H9 (cell line): ENCODE measurements around the gene VOPP1. TPM values are rescaled to one million over a fixed set of nuclear protein-coding genes. Genes with fewer than 3 reads are reported as not detected.
A peak's percentile ranks its signal among the peaks of the same experiment; 100 is the strongest.

Source experiments
- DNase-seq: peaks from one replicate; pipeline ENCODE4 v3.0.0-alpha.2; 2017
- H2AFZ ChIP-seq: one replicate; pipeline ENCODE4 v1.6.1; 2013; ENCODE audit warnings: mild to moderate bottlenecking, low read length, control low read depth, moderate library complexity
- H2AK5ac ChIP-seq: 2 replicates; pipeline ENCODE4 v1.6.1; 2013; ENCODE audit warnings: low read length, control low read depth, mixed read lengths; ENCODE audit not compliant: insufficient read length
- H2BK120ac ChIP-seq: one replicate; pipeline ENCODE4 v1.6.1; 2013; ENCODE audit warnings: low read depth, mild to moderate bottlenecking, low read length, control low read depth, inconsistent platforms; ENCODE audit not compliant: poor library complexity, severe bottlenecking
- H2BK12ac ChIP-seq: 2 replicates; pipeline ENCODE4 v1.6.1; 2013; ENCODE audit warnings: low read length, control low read depth, mixed read lengths, low read depth; ENCODE audit not compliant: insufficient read length
- H2BK15ac ChIP-seq: 2 replicates; pipeline ENCODE4 v1.6.1; 2013; ENCODE audit warnings: low read depth, low read length, control low read depth
- H2BK20ac ChIP-seq: one replicate; pipeline ENCODE4 v1.6.1; 2013; ENCODE audit warnings: low read depth, mild to moderate bottlenecking, low read length, control low read depth, inconsistent platforms; ENCODE audit not compliant: poor library complexity, severe bottlenecking
- H2BK5ac ChIP-seq: 2 replicates; pipeline ENCODE4 v1.6.1; 2013; ENCODE audit warnings: low read length, control low read depth, mixed read lengths; ENCODE audit not compliant: insufficient read length
- H3K14ac ChIP-seq: 2 replicates; pipeline ENCODE4 v1.6.1; 2013; ENCODE audit warnings: low read length, control low read depth; ENCODE audit not compliant: insufficient read depth
- H3K18ac ChIP-seq: 2 replicates; pipeline ENCODE4 v1.6.1; 2013; ENCODE audit warnings: low read depth, mild to moderate bottlenecking, mixed read lengths, low read length, control low read depth; ENCODE audit not compliant: insufficient read length
- H3K23ac ChIP-seq: 2 replicates; pipeline ENCODE4 v1.6.1; 2013; ENCODE audit warnings: low read length, control low read depth, mixed read lengths, low read depth; ENCODE audit not compliant: insufficient read length
- H3K23me2 ChIP-seq: 2 replicates; pipeline ENCODE4 v1.6.1; 2013; ENCODE audit warnings: low read depth, mild to moderate bottlenecking, mixed read lengths, low read length, control low read depth; ENCODE audit not compliant: insufficient read length, poor library complexity, severe bottlenecking
- H3K27ac ChIP-seq: 2 replicates; pipeline ENCODE4 v1.5.1; 2013; ENCODE audit warnings: low read length, control low read depth, mixed read lengths, low read depth; ENCODE audit not compliant: insufficient read length
- H3K27me3 ChIP-seq: 2 replicates; pipeline ENCODE4 v1.6.1; 2013; ENCODE audit warnings: low read length, control low read depth, inconsistent platforms; ENCODE audit not compliant: insufficient read depth
- H3K4ac ChIP-seq: 2 replicates; pipeline ENCODE4 v1.6.1; 2013; ENCODE audit warnings: low read depth, mild to moderate bottlenecking, control low read depth, inconsistent platforms, low read length, moderate library complexity
- H3K4me1 ChIP-seq: 2 replicates; pipeline ENCODE4 v1.6.1; 2013; ENCODE audit warnings: low read length, control low read depth, inconsistent platforms; ENCODE audit not compliant: insufficient read depth
- H3K4me2 ChIP-seq: 2 replicates; pipeline ENCODE4 v1.6.1; 2013; ENCODE audit warnings: low read length, control low read depth, mixed read lengths; ENCODE audit not compliant: insufficient read length, insufficient read depth
- H3K56ac ChIP-seq: 2 replicates; pipeline ENCODE4 v1.6.1; 2013; ENCODE audit warnings: low read depth, mild to moderate bottlenecking, mixed read lengths, low read length, control low read depth; ENCODE audit not compliant: insufficient read length
- H3K79me1 ChIP-seq: 2 replicates; pipeline ENCODE4 v1.6.1; 2013; ENCODE audit warnings: low read depth, mild to moderate bottlenecking, moderate library complexity, low read length, control low read depth, inconsistent platforms; ENCODE audit not compliant: insufficient read depth, poor library complexity, severe bottlenecking
- H3K79me2 ChIP-seq: 2 replicates; pipeline ENCODE4 v1.6.1; 2013; ENCODE audit warnings: low read length, control low read depth, inconsistent platforms; ENCODE audit not compliant: insufficient read depth
- H3K9ac ChIP-seq: 2 replicates; pipeline ENCODE4 v1.6.1; 2013; ENCODE audit warnings: low read length, control low read depth, mixed read lengths; ENCODE audit not compliant: insufficient read length; ENCODE audit errors: extremely low read depth
- H3K9me3 ChIP-seq: one replicate; pipeline ENCODE4 v1.6.1; 2013; ENCODE audit warnings: low read depth, low read length, inconsistent platforms; ENCODE audit not compliant: control insufficient read depth
- H3T11ph ChIP-seq: one replicate; pipeline ENCODE4 v1.6.1; 2013; ENCODE audit warnings: mild to moderate bottlenecking, low read length, control low read depth, inconsistent platforms
- H4K20me1 ChIP-seq: one replicate; pipeline ENCODE4 v1.6.1; 2013; ENCODE audit not compliant: control insufficient read depth, insufficient read length, insufficient read depth
- H4K5ac ChIP-seq: 2 replicates; pipeline ENCODE4 v1.6.1; 2013; ENCODE audit warnings: low read depth, mild to moderate bottlenecking, mixed read lengths, low read length, control low read depth; ENCODE audit not compliant: insufficient read length
- H4K8ac ChIP-seq: replicated peaks from 2 replicates; pipeline ENCODE4 v1.6.1; 2013; ENCODE audit warnings: low read length, control low read depth, mixed read lengths, low read depth; ENCODE audit not compliant: insufficient read length
- H4K91ac ChIP-seq: 2 replicates; pipeline ENCODE4 v1.6.1; 2013; ENCODE audit warnings: low read depth, mild to moderate bottlenecking, moderate library complexity, mixed read lengths, low read length, control low read depth; ENCODE audit not compliant: insufficient read length
- H3K27ac Mint-ChIP-seq, 3 experiments: 2 replicates in 2 of 3; 3 replicates in 1 of 3; pipeline ENCODE4 v1.8.0; 2020 to 2021; ENCODE audit warnings: mixed read lengths in 3 of 3, mild to moderate bottlenecking in 1 of 3, moderate library complexity in 1 of 3
- H3K27me3 Mint-ChIP-seq: 2 replicates; pipeline ENCODE4 v1.8.0; 2021; ENCODE audit warnings: low read depth, mild to moderate bottlenecking, moderate library complexity, mixed read lengths
- H3K36me3 Mint-ChIP-seq, 3 experiments: 2 replicates in 2 of 3; 3 replicates in 1 of 3; pipeline ENCODE4 v1.8.0; 2020 to 2021; ENCODE audit warnings: low read depth in 3 of 3, mixed read lengths in 3 of 3; ENCODE audit not compliant: insufficient read depth in 1 of 3
- H3K4me1 Mint-ChIP-seq, 2 experiments: 2 replicates each; pipeline ENCODE4 v1.8.0; 2020; ENCODE audit warnings: mixed read lengths in 2 of 2
- H3K4me3 Mint-ChIP-seq, 2 experiments: 2 replicates in 1 of 2; 3 replicates in 1 of 2; pipeline ENCODE4 v1.8.0; 2020 to 2021; ENCODE audit warnings: mild to moderate bottlenecking in 2 of 2, mixed read lengths in 2 of 2, moderate library complexity in 1 of 2
- H3K9me3 Mint-ChIP-seq, 2 experiments: 2 replicates in 1 of 2; 3 replicates in 1 of 2; pipeline ENCODE4 v1.8.0; 2020; ENCODE audit warnings: mild to moderate bottlenecking in 2 of 2, mixed read lengths in 2 of 2, moderate library complexity in 1 of 2
- WGBS: extraction: QIAGEN DNeasy Blood & Tissue Kit; methylation state at CpG from one replicate; pipeline ENCODE4 v1.1.7; 2013; ENCODE audit warnings: missing lambda C conversion rate, low lambda C conversion rate, mixed read lengths; ENCODE audit not compliant: insufficient read length; ENCODE audit errors: extremely low coverage; 5-methylcytosine and 5-hydroxymethylcytosine counted together
- total RNA-seq: library from RNA; stranded (reverse); gene quantifications from 2 replicates; pipeline ENCODE4 v1.2.1, GENCODE V29; 2021
- TF ChIP-seq, protein P1 (sequence below): fragments of 200-600 bp; sonication (generic); conservative IDR thresholded peaks from 3 replicates; pipeline ENCODE4 v1.8.0; 2021; ENCODE audit warnings: antibody characterized with exemption, mild to moderate bottlenecking

The VOPP1 gene
- total RNA-seq, 1 experiment from 2014 or later, result 55.7 TPM

GRCh38 chr7:55484241-55484640 lies 88.1 kb downstream of the VOPP1 start:
- Histone ChIP-seq H3K14ac (no peak overlapping the region), H3K18ac (no peak overlapping the region), H2BK12ac (no peak overlapping the region), H2BK20ac (no peak overlapping the region), H3K9me3 (no peaks in the 10 kb centered on the region), H2BK5ac (no peak overlapping the region), H2AK5ac (no peak overlapping the region), H3K23ac (no peak overlapping the region), H2AFZ (no peak overlapping the region), H4K91ac (no peak overlapping the region), H3K56ac (no peak overlapping the region), H3K79me1 (no peaks in the 10 kb centered on the region), H2BK15ac (no peak overlapping the region), H3K4me1 (no peaks in the 10 kb centered on the region), H3K27ac (no peak overlapping the region), H3K27me3 (no peaks in the 10 kb centered on the region), H3T11ph (no peak overlapping the region), H3K23me2 (no peaks in the 10 kb centered on the region), H4K8ac (no peak overlapping the region), H2BK120ac (no peak overlapping the region), H3K9ac (no peak overlapping the region), H3K4ac (no peak overlapping the region), H4K20me1 (no peaks in the 10 kb centered on the region), H3K79me2 (no peaks in the 10 kb centered on the region), H3K4me2 (no peak overlapping the region), H4K5ac (no peak overlapping the region)
- H3K4me1 Mint-ChIP-seq, result peaks cover 8% of the 10 kb centered on the region in 2 experiments; a peak in 3 of 4 replicates
- H3K9me3 Mint-ChIP-seq, result no peaks in the 10 kb centered on the region
- H3K36me3 Mint-ChIP-seq, result peaks cover 9 to 34% (median 11%) of the 10 kb centered on the region in 3 experiments; a peak in 6 of 7 replicates
- H3K4me3 Mint-ChIP-seq, result no peak overlapping the region
- WGBS, result no CpG with 5 or more reads among the region's 5 CpGs
- DNase-seq, result peak; percentile 5
- H3K27ac Mint-ChIP-seq, result no peak overlapping the region
- TF ChIP-seq, protein P1, sequence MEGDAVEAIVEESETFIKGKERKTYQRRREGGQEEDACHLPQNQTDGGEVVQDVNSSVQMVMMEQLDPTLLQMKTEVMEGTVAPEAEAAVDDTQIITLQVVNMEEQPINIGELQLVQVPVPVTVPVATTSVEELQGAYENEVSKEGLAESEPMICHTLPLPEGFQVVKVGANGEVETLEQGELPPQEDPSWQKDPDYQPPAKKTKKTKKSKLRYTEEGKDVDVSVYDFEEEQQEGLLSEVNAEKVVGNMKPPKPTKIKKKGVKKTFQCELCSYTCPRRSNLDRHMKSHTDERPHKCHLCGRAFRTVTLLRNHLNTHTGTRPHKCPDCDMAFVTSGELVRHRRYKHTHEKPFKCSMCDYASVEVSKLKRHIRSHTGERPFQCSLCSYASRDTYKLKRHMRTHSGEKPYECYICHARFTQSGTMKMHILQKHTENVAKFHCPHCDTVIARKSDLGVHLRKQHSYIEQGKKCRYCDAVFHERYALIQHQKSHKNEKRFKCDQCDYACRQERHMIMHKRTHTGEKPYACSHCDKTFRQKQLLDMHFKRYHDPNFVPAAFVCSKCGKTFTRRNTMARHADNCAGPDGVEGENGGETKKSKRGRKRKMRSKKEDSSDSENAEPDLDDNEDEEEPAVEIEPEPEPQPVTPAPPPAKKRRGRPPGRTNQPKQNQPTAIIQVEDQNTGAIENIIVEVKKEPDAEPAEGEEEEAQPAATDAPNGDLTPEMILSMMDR, result no peak
- no peaks in the 10 kb centered on the region; the same call in 1 of the 2 replicates for H3K27me3 Mint-ChIP-seq
